ENCODE data around the gene CCDC30.

CCDC30 gene

GRCh38 chr1:42430286-42431135 lies 32.6 kb upstream of the CCDC30 start:
- TF ChIP-seq ZNF274 (IDR thresholded peaks at IDR 0.05; ENCODE audit: low read depth, low read length), result no peak
- no peak overlapping the region for H3K4me3 ChIP-seq (ENCODE audit: low read length)

GRCh38 chr1:42431514-42431913 lies 31.6 kb upstream of the CCDC30 start:
- no peak for TF ChIP-seq ZNF274 (IDR thresholded peaks at IDR 0.05; ENCODE audit: low read depth, low read length)
- H3K4me3 ChIP-seq (ENCODE audit: low read length), result no peak overlapping the region

DNA sequence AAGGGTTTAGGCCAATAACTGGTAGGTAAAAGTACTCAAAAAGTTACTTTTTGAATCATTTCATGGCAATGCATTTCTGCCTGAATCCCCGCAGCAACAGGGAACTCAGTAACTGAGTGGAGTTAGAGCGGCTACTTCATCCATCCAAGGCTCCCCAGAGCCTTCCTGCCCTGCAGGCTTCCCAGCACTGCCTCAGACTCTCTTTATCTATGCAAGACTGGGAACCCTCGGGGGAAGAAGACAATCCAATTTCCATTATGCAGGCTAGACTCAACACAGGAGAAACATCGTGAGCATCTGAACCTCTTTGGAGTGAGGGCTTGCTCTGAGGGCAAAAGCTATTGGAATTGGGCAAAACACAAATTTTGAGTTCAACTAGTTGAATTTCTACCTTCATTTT lies 30.4 kb upstream of the CCDC30 start:
- H3K4me3 ChIP-seq (ENCODE audit: low read length), result no peak overlapping the region
- TF ChIP-seq ZNF274 (IDR thresholded peaks at IDR 0.05; ENCODE audit: low read depth, low read length), result no peak

DNA sequence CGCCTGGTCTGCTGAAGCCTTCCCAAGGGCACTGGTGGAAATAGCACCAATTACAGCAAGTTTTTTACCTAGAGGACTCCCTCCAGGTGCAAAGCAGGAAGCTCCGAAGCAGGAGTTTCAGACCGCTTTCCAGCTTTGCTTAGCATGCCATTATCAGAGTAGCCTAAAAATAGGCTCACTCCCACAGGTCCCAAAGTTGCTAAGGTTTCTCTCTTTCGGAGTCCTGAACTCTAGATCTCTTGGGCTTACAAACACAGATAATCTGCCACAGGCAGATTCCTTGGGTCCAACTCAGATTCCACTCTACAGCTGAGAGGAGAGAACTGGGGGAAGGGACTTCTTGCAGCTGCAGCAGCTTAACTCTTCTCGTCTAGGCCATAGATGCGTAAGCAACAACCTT lies 29.7 kb upstream of the CCDC30 start:
- no peak for TF ChIP-seq ZNF274 (IDR thresholded peaks at IDR 0.05; ENCODE audit: low read depth, low read length)
- no peak overlapping the region for H3K4me3 ChIP-seq (ENCODE audit: low read length)

- no peak overlapping the region for H3K4me3 ChIP-seq (ENCODE audit: low read length)
- TF ChIP-seq ZNF274 (IDR thresholded peaks at IDR 0.05; ENCODE audit: low read depth, low read length), result no peak
Observed at GRCh38 chr1:42434340-42434739, 28.7 kb upstream of the CCDC30 start.

GRCh38 chr1:42439940-42440339 lies 23.1 kb upstream of the CCDC30 start:
- no peak overlapping the region for H3K4me3 ChIP-seq (ENCODE audit: low read length)

GRCh38 chr1:42442662-42443061 lies 20.4 kb upstream of the CCDC30 start:
- H3K4me3 ChIP-seq (ENCODE audit: low read length), result no peak overlapping the region
- no peak for TF ChIP-seq ZNF274 (IDR thresholded peaks at IDR 0.05; ENCODE audit: low read depth, low read length)

More at GRCh38 chr1:42439940-42440339, 23.1 kb upstream of the CCDC30 start:
- no peak for TF ChIP-seq ZNF274 (IDR thresholded peaks at IDR 0.05; ENCODE audit: low read depth, low read length)

GRCh38 chr1:42449256-42449655 lies 13.8 kb upstream of the CCDC30 start:
- no peak overlapping the region for H3K4me3 ChIP-seq (ENCODE audit: low read length)
- no peak for TF ChIP-seq ZNF274 (IDR thresholded peaks at IDR 0.05; ENCODE audit: low read depth, low read length)

DNA sequence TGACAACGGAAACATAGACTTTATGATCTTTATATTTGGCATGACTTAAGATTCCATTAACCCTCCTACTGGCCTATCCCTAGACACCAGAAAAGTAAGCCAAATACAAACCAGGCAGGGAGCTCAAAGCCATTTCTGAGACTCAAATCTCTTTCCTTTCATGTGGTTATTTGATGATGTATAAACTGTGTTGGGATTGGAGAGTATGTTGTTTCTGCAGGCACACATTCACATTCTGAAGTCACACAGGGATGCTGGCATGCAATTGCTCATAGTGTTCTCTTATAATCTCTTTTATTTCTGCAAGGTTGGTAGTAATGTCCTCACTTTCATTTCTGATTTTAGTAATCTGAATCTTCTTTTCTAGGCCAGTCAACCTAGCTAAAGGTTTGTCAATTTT lies 13.0 kb upstream of the CCDC30 start:
- TF ChIP-seq ZNF274 (IDR thresholded peaks at IDR 0.05; ENCODE audit: low read depth, low read length), result no peak
- no peak overlapping the region for H3K4me3 ChIP-seq (ENCODE audit: low read length)

DNA sequence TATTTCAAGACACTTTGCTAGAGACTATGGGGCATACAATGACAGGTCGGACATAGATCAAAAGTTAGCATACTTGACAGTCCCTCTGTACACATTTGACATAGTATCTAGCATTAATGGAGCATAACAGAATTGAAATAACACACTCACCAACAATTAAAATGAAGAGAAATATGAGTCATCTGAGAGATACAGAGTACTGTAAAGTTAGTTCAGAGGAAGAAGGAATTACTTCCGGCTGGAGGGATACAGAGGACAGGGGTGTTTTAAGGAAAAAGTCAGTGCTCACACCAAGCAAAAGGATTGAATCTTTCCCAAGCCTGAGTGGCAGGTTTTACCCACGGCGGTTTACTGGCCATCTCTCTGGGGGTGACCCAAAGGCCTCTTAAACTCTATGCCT lies 9.7 kb upstream of the CCDC30 start:
- TF ChIP-seq ZNF274 (IDR thresholded peaks at IDR 0.05; ENCODE audit: low read depth, low read length), result no peak
- H3K4me3 ChIP-seq (ENCODE audit: low read length), result no peak overlapping the region

DNA sequence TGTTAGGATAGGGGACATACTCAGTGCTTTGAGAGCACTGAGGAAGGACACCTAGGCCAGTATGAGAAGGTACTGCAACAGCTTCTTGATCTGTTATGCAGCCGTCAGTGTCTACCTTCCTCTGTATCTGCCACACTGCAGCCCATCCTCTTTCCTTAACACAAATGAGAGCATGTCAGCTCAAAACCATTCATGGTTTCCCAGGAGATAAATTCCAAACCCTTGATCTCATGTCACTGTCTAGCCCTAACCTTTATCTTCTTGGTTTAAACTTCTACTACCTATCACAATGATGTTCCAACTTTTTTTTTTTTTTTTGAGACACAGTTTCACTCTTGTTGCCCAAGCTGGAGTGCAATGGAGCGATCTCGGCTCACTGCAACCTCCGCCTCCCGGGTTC lies 8.7 kb upstream of the CCDC30 start:
- no peak overlapping the region for H3K4me3 ChIP-seq (ENCODE audit: low read length)
- TF ChIP-seq ZNF274 (IDR thresholded peaks at IDR 0.05; ENCODE audit: low read depth, low read length), result no peak

DNA sequence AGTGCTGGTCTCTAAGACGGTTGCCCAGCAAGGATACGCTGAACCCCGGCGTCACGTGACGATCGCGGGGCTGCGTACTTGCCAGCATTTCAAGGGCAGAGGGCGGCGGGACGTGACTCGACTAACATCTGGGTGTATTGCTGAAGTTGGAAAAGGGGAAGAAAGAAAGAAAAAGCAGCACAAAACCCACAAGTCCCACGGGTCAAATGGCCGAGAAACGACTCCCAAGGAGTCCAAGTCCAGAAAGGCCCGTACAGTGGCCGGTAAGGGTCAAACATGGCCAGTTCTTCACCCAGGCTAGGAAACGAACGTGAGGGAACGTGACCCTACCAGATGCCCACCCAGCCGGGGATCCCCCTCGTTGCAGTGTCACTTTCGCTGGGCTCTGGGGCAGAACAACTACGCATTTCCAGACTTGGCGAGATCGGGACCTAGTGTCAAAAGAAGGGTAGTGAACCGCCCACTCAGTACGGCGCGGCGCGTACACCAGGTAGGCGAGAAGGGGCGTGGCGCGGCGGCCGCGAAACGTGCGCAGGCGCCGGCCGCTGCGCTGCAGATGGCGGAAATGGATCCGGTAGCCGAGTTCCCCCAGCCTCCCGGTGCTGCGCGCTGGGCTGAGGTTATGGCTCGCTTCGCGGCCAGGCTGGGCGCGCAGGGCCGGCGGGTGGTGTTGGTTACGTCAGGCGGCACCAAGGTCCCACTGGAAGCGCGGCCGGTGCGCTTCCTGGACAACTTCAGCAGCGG lies 6.9 kb upstream of the CCDC30 start, which contains the start of the genes PPCS and ZMYND12:
TSS of gene PPCS (plus strand) at position 534 of the 744 bp plus-strand sequence. CDS start at position 557, 23 bp downstream.
TSS of gene ZMYND12 (minus strand) at position 13 of the 744 bp plus-strand sequence. CDS start 25 bp downstream, outside the sequence.
- peak within 1 kb of the TSS; percentile 77 for H3K4me3 ChIP-seq (ENCODE audit: low read length)
- TF ChIP-seq ZNF274 (IDR thresholded peaks at IDR 0.05; ENCODE audit: low read depth, low read length), result no peak

DNA sequence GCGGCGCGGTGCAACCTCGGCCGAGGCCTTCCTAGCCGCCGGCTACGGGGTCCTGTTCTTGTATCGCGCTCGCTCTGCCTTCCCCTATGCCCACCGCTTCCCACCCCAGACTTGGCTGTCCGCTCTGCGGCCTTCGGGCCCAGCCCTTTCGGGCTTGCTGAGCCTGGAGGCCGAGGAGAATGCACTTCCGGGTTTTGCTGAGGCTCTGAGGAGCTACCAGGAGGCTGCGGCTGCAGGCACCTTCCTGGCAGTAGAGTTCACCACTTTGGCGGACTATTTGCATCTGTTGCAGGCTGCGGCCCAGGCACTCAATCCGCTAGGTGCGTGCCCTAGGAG lies 6.4 kb upstream of the CCDC30 start:
- peak overlapping the region; percentile 77 for H3K4me3 ChIP-seq (ENCODE audit: low read length)
- no peak for TF ChIP-seq ZNF274 (IDR thresholded peaks at IDR 0.05; ENCODE audit: low read depth, low read length)

DNA sequence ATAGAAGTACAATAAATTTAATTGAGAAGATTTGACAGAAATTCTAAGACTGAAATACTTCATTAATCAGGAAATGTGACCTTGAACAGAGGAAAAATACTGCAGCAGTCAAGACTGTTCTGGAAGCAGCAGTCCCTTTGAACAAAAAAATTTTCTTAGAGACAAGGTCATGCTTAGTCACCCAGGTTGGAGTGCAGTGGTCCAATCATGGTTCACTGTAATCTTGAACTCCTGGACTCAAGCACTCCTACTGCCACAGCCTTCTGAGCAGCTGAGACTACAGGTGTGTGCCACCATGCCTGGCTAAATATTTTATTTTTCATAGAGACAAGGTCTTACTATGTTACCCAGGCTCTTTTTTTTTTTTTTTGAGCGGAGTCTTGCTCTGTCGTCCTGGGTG lies 1.9 kb upstream of the CCDC30 start:
- no peak for TF ChIP-seq ZNF274 (IDR thresholded peaks at IDR 0.05; ENCODE audit: low read depth, low read length)
- H3K4me3 ChIP-seq (ENCODE audit: low read length), result no peak overlapping the region

DNA sequence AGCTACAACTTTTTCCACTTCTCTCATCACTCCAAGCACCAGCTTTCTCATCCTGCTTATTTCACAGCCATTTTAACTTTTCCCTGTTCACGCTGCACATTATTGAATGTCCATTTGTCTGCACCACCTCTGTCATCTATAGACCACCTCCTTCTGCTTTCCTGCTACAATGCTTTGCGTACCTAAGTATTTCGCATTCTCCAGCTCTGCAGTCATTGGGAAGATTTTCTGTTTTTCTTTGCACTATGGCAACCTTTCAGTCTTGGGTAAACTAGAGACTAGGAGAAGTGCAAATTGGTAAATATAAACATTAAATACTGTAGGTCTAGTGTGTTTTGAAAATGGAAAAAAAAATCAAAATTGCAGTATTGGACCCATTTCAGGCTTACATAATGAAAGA lies 835 bp downstream of the CCDC30 start:
- H3K4me3 ChIP-seq (ENCODE audit: low read length), result peak overlapping the region; percentile 59; the same call in 1 of the 2 replicates
- no peak for TF ChIP-seq ZNF274 (IDR thresholded peaks at IDR 0.05; ENCODE audit: low read depth, low read length)
